Vagina (tissue), 2 donors: ENCODE results near the gene FAM181A.

ENCODE experiments used
- CTCF ChIP-seq, 3 experiments: fragments of 450-650 bp in 2 of 3; fragments of 200-600 bp in 1 of 3; sonication (generic) in 1 of 3; IDR thresholded peaks; one replicate each; pipeline ENCODE4 v1.5.1; 2017 to 2019; ENCODE audit warnings: antibody characterized with exemption in 3 of 3, mild to moderate bottlenecking in 2 of 3, moderate library complexity in 2 of 3
- POLR2A ChIP-seq, 2 donors: fragments of 450-650 bp; IDR thresholded peaks; one replicate each; pipeline ENCODE4 v1.6.1; 2017; ENCODE audit warnings: antibody characterized with exemption in 2 of 2, mild to moderate bottlenecking in 2 of 2, moderate library complexity in 2 of 2

DNA sequence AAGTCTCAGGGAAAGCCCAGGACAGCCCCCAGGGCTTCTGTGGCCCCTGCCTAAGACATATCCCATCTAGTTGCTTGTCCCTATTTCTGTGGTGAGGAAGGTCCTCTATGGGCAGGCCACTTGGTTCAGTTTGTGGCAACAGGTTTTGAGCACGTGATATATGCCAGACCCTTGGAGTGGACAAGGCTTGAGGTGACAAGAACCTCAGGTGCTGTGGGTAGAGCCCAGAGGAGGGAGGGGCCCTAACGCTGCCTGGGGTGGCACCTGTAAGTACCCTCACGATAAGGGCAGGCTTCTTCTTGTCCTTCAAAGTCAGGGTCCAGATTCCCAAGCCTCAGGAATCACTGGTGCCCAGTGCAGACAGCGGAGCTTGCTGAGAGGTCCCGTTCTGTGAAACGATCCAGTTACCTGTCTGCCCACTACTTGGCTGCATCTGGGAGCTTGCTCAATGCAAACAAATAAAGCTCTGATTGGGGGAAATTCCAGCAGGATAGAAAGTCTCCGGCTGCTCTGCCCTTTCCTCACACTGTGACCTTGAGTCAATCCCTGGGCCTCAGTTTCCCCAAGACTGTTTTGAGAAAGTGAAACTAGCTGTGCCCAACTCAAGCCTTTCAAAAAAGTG is 47.7 kb upstream of the FAM181A start:
- TF ChIP-seq CTCF (IDR thresholded peaks at IDR 0.05) (no peak), POLR2A (IDR thresholded peaks at IDR 0.05) (no peak)
